ENCODE results near the gene KCTD17. TPM values are rescaled to one million over a fixed set of nuclear protein-coding genes. Genes with fewer than 3 reads are reported as not detected.

KCTD17 gene
- total and polyA plus RNA-seq, 2 donors from 2014 or later, result 9.6 to 13.9 TPM

DNA sequence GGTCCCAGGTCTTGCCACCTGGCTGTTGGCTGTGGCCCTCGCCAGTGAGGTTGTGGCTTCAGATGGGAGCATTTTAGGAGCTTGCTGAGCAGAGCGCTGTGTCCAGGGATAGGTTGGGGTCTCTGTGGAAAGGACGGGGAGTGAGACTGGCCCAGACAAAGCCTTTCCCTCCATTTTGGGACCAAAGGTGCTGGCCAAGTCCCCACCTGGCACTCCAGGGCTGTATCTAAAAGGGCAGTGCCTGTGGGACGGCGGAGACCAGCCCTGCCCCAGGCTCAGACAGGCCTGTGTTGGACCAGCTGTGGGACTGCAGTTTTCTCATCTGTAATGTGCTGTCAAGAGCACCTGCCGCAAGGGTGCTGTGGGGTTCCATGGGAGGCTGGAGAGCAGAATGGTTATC is 5.0 kb upstream of the KCTD17 start:
- Histone ChIP-seq H3K9ac (ENCODE audit: low read length in 3 of 3) (no peak overlapping the region), H3K4me3 (ENCODE audit: low read length in 3 of 3) (no peak overlapping the region), H3K9me3 (ENCODE audit: control insufficient read depth in 2 of 3, insufficient read depth in 1 of 3, low read length in 3 of 3) (no peaks in the 10 kb centered on the region), H3K4me1 (ENCODE audit: control insufficient read depth in 2 of 3, insufficient read depth in 2 of 3, low read depth in 1 of 3, low read length in 3 of 3) (no peaks in the 10 kb centered on the region), H3K36me3 (ENCODE audit: control insufficient read depth in 2 of 3, insufficient read depth in 3 of 3, low read length in 3 of 3) (no peaks in the 10 kb centered on the region), H3K27ac (ENCODE audit: low read depth in 2 of 2, low read length in 2 of 2) (no peak overlapping the region), H3K27me3 (ENCODE audit: control insufficient read depth, insufficient read depth, low read length) (no peaks in the 10 kb centered on the region)
- intact Hi-C loops (cut with DNase I), result no loop called here
- FAIRE-seq, result no peak
- TF ChIP-seq, protein P1, sequence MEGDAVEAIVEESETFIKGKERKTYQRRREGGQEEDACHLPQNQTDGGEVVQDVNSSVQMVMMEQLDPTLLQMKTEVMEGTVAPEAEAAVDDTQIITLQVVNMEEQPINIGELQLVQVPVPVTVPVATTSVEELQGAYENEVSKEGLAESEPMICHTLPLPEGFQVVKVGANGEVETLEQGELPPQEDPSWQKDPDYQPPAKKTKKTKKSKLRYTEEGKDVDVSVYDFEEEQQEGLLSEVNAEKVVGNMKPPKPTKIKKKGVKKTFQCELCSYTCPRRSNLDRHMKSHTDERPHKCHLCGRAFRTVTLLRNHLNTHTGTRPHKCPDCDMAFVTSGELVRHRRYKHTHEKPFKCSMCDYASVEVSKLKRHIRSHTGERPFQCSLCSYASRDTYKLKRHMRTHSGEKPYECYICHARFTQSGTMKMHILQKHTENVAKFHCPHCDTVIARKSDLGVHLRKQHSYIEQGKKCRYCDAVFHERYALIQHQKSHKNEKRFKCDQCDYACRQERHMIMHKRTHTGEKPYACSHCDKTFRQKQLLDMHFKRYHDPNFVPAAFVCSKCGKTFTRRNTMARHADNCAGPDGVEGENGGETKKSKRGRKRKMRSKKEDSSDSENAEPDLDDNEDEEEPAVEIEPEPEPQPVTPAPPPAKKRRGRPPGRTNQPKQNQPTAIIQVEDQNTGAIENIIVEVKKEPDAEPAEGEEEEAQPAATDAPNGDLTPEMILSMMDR (IDR thresholded peaks at IDR 0.05; ENCODE audit: borderline replicate concordance, extremely low read depth, insufficient read depth), result no peak
- no peak for DNase-seq

DNA sequence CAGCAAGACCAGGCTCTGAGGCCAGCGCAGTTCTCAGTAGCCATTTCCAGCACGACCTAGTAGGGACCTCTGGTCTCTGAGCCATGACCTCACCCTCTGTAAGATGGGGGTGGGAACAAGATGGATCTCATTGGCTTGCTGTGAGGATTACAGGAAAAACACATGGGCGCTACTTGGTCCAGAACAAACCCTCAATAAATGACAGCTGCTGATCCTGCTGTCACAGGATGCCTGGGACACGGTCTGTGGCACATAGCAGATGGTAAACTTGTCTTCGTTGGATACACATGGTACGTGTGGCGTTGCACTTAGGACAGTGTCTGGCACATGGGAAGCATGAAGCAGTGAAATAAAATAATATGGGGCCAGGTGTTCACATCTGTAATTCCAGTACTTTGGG is 4.5 kb upstream of the KCTD17 start:
- no peak overlapping the region for H3K27ac ChIP-seq (ENCODE audit: low read depth in 2 of 2, low read length in 2 of 2)
- no peaks in the 10 kb centered on the region for H3K36me3 ChIP-seq (ENCODE audit: control insufficient read depth in 2 of 3, insufficient read depth in 3 of 3, low read length in 3 of 3)
- no peak overlapping the region for H3K9ac ChIP-seq (ENCODE audit: low read length in 3 of 3)
- H3K4me3 ChIP-seq (ENCODE audit: low read length in 3 of 3), result no peak overlapping the region
- H3K9me3 ChIP-seq (ENCODE audit: control insufficient read depth in 2 of 3, insufficient read depth in 1 of 3, low read length in 3 of 3), result no peaks in the 10 kb centered on the region
- peaks cover 0 to under 1% (median 0%) of the 10 kb centered on the region in 3 donors for H3K4me1 ChIP-seq (ENCODE audit: control insufficient read depth in 2 of 3, insufficient read depth in 2 of 3, low read depth in 1 of 3, low read length in 3 of 3)
- H3K27me3 ChIP-seq (ENCODE audit: control insufficient read depth, insufficient read depth, low read length), result no peaks in the 10 kb centered on the region
- DNase-seq (no peak), FAIRE-seq (no peak)
- TF ChIP-seq, protein P1 (IDR thresholded peaks at IDR 0.05; ENCODE audit: borderline replicate concordance, extremely low read depth, insufficient read depth), result no peak
- intact Hi-C loops (cut with DNase I), result no loop called here

DNA sequence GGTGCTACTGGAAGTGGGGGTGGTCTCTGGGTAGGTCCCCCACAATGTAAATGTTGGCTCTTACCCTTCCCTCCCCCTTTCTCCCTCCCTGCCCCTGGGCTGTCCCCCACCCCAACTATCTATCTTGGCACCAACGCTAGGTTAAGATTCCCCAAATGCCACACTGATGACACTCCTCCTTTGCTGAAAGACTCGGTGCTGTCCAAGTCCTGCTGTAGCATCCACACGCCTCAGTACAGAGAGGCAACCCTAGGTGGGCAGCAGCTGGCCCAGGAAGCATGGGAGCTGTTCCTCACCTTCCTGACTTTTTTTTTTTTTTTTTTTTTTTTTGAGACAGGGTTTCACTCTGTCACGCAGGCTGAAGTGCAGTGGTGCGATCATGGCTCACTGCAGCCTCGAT is 3.4 kb upstream of the KCTD17 start:
- FAIRE-seq, result no peak
- intact Hi-C loops (cut with DNase I), result no loop called here

More for the DNA sequence above, 3.4 kb upstream of the KCTD17 start:
- Histone ChIP-seq H3K9me3 (ENCODE audit: control insufficient read depth in 2 of 3, insufficient read depth in 1 of 3, low read length in 3 of 3) (no peaks in the 10 kb centered on the region), H3K36me3 (ENCODE audit: control insufficient read depth in 2 of 3, insufficient read depth in 3 of 3, low read length in 3 of 3) (no peaks in the 10 kb centered on the region), H3K27ac (ENCODE audit: low read depth in 2 of 2, low read length in 2 of 2) (no peak overlapping the region), H3K27me3 (ENCODE audit: control insufficient read depth, insufficient read depth, low read length) (no peaks in the 10 kb centered on the region), H3K4me3 (ENCODE audit: low read length in 3 of 3) (no peak overlapping the region), H3K4me1 (ENCODE audit: control insufficient read depth in 2 of 3, insufficient read depth in 2 of 3, low read depth in 1 of 3, low read length in 3 of 3) (peaks cover 0 to 7% (median 0%) of the 10 kb centered on the region in 3 donors), H3K9ac (ENCODE audit: low read length in 3 of 3) (no peak overlapping the region)
- no peak for DNase-seq
- TF ChIP-seq, protein P1 (IDR thresholded peaks at IDR 0.05; ENCODE audit: borderline replicate concordance, extremely low read depth, insufficient read depth), result no peak

Measured in kidney (tissue), 14 donors.